Psoas muscle (tissue), 8 donors: ENCODE data around the gene CDK7. TPM values are rescaled to one million over a fixed set of nuclear protein-coding genes. Genes with fewer than 3 reads are reported as not detected.

Experiments used
- ATAC-seq, 4 donors: fragments of 200-7000 bp; cut with Tn5 transposase; one replicate each; pipeline ENCODE4 v1.9.1; 2020; ENCODE audit warnings: moderate library complexity in 3 of 4, mild to moderate bottlenecking in 2 of 4
- DNase-seq, 2 donors: peaks; one replicate each; pipeline ENCODE4 v3.0.0-alpha.2; 2020
- H3K27ac ChIP-seq: fragments of 200-600 bp; one replicate; pipeline ENCODE4 v1.8.0; 2022
- H3K27me3 ChIP-seq, 3 donors: fragments of 200-600 bp in 1 of 3; one replicate each; pipeline versions ENCODE4 v1.6.1 to v1.8.0; 2013 to 2022; ENCODE audit warnings: low read length in 2 of 3, mild to moderate bottlenecking in 2 of 3, moderate library complexity in 1 of 3; ENCODE audit not compliant: insufficient read depth in 3 of 3
- H3K36me3 ChIP-seq, 2 donors: fragments of 200-600 bp in 1 of 2; one replicate each; pipeline versions ENCODE4 v1.6.1 to v1.8.0; 2013 to 2022; ENCODE audit warnings: low read depth in 1 of 2, mild to moderate bottlenecking in 1 of 2, moderate library complexity in 1 of 2; ENCODE audit not compliant: insufficient read depth in 1 of 2
- H3K4me1 ChIP-seq: fragments of 200-600 bp; one replicate; pipeline ENCODE4 v1.8.0; 2022
- H3K4me3 ChIP-seq: fragments of 200-600 bp; one replicate; pipeline ENCODE4 v1.8.0; 2022; ENCODE audit warnings: mild to moderate bottlenecking
- H3K9me3 ChIP-seq: fragments of 200-600 bp; one replicate; pipeline ENCODE4 v1.8.0; 2022
- WGBS, 3 donors: extraction: QIAGEN DNeasy Blood & Tissue Kit; methylation state at CpG; one replicate each; pipeline versions ENCODE4 v1.1.6 to v1.1.7; 2013; 5-methylcytosine and 5-hydroxymethylcytosine counted together
- intact Hi-C, 2 donors: fragments of 100-400 bp; cut with DNase I; formaldehyde crosslinking; loops; one replicate each; pipeline versions ENCODE4 v1.11.0 to v1.14.2; 2022
- polyA plus RNA-seq, 3 donors: library from polyadenylated mRNA; stranded (reverse); fragments of 200-250 nt; gene quantifications; one replicate each; pipeline ENCODE4 v1.2.3, GENCODE V29; 2013
- total RNA-seq, 4 donors: library from RNA; stranded (reverse); fragmentation: NEBNext Ultra II Directional in 2 of 4; extraction: Animal tissue kit (Norgen Biotek cat#: 25700) in 2 of 4; gene quantifications; one replicate each; pipeline versions ENCODE4 v1.2.1 to v1.2.4, GENCODE V29; 2021 to 2023
- TF ChIP-seq, protein P1 (sequence below): fragments of 200-600 bp; IDR thresholded peaks from one replicate; pipeline ENCODE4 v1.8.0; 2022; ENCODE audit warnings: antibody characterized with exemption
- donor health status: healthy with polysubstance abuse.
- donor health status: DM: no; HTN: no; CAD: no; lungs with moderate emphysema.
- donor health status: Bipolar disorder and iron deficiency.
- donor health status: healthy.
- donor health status: DM: yes; HTN: yes; CAD: no.
- donor health status: DM: no; HTN: no; CAD: no.
- donor health status: DM: no; HTN: no; CAD: no.
- donor health status: DM: yes; HTN: yes; CAD: no.

CDK7 gene
- total and polyA plus RNA-seq, 7 donors: 19.0 to 66.9 (median 33.4) TPM

GRCh38 chr5:69275563-69275962 is 40.9 kb downstream of the CDK7 start:
- TF ChIP-seq, protein P1, sequence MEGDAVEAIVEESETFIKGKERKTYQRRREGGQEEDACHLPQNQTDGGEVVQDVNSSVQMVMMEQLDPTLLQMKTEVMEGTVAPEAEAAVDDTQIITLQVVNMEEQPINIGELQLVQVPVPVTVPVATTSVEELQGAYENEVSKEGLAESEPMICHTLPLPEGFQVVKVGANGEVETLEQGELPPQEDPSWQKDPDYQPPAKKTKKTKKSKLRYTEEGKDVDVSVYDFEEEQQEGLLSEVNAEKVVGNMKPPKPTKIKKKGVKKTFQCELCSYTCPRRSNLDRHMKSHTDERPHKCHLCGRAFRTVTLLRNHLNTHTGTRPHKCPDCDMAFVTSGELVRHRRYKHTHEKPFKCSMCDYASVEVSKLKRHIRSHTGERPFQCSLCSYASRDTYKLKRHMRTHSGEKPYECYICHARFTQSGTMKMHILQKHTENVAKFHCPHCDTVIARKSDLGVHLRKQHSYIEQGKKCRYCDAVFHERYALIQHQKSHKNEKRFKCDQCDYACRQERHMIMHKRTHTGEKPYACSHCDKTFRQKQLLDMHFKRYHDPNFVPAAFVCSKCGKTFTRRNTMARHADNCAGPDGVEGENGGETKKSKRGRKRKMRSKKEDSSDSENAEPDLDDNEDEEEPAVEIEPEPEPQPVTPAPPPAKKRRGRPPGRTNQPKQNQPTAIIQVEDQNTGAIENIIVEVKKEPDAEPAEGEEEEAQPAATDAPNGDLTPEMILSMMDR: no peak
- Histone ChIP-seq H3K9me3 (no peaks in the 10 kb centered on the region), H3K27ac (no peak overlapping the region), H3K4me3 (no peak overlapping the region), H3K36me3 (peaks cover 0 to 70% of the 10 kb centered on the region in 2 donors), H3K4me1 (no peaks in the 10 kb centered on the region), H3K27me3 (no peaks in the 10 kb centered on the region)
- intact Hi-C loops: no loop called here
- DNase-seq (no peak), ATAC-seq (no peak)
- 98 to 100% (median 100%) methylated on average over 7 of the region's 7 CpGs for WGBS, 3 donors

DNA sequence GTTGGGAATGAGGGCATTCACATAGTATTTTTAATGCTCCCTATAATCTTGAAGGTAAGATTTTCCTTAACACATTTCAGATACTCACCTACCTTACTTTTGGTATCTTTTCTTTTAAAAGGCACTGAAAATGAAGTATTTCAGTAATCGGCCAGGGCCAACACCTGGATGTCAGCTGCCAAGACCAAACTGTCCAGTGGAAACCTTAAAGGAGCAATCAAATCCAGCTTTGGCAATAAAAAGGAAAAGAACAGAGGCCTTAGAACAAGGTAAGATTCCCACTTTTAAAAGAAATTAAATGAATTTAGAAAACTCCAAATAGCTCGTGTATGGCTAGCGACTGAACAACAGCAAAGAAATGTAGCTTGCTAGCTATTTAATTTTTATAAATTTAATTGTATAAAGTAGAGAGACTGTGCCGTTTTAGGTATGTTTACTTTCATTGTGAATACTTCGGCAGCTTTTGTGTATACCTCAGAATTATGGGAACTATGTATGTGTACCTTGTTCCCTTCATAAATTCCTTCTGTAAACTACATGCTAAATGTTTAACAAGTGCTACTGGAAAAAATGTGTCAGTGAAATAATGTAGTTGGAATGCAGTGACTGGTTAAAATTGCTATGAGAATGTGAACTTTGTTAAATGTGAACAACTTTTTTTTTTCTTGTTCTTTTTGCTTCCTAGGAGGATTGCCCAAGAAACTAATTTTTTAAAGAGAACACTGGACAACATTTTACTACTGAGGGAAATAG is 41.9 kb downstream of the CDK7 start:
- intact Hi-C loops: no loop called here
- H3K27ac ChIP-seq: no peak overlapping the region
- H3K27me3 ChIP-seq: no peaks in the 10 kb centered on the region
- peaks cover 0 to 74% of the 10 kb centered on the region in 2 donors for H3K36me3 ChIP-seq
- TF ChIP-seq, protein P1: no peak
- H3K4me3 ChIP-seq: no peak overlapping the region
- no peaks in the 10 kb centered on the region for H3K4me1 ChIP-seq
- 75 to 87% (median 83%) methylated on average over 5 of the region's 5 CpGs for WGBS, 3 donors
- DNase-seq (no peak), ATAC-seq (no peak)
- no peaks in the 10 kb centered on the region for H3K9me3 ChIP-seq

DNA sequence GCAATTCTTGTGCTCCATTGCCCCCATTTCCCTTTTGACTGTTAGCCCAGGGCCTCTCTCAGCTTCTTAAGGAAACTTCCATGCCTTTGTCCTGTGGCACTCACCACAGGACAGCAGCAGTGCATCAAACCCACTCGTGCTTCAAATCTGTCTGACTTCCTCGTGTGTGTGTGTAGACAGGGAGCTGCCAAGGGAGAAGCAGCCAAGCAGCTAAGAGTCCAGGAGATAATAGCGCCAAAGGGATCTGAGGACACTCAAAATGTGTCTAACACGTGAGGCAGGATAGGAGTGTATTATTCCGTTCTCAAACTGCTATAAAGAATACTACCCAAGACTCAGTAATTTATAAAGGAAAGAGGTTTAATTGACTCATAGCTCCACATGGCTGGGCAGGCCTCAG is 44.8 kb downstream of the CDK7 start:
- H3K27me3 ChIP-seq: no peaks in the 10 kb centered on the region
- 77 to 93% (median 83%) methylated on average over 5 of the region's 5 CpGs for WGBS, 3 donors
- ATAC-seq (no peak), DNase-seq (no peak)
- H3K4me1 ChIP-seq: no peaks in the 10 kb centered on the region
- TF ChIP-seq, protein P1: no peak
- intact Hi-C loops: no loop called here
- no peaks in the 10 kb centered on the region for H3K9me3 ChIP-seq
- no peak overlapping the region for H3K4me3 ChIP-seq
- peaks cover 0 to 68% of the 10 kb centered on the region in 2 donors for H3K36me3 ChIP-seq
- H3K27ac ChIP-seq: no peak overlapping the region

- TF ChIP-seq, protein P1: no peak
- Histone ChIP-seq H3K4me1 (peaks cover 10% of the 10 kb centered on the region), H3K36me3 (peaks cover 0 to 63% of the 10 kb centered on the region in 2 donors), H3K4me3 (no peak overlapping the region), H3K27ac (no peak overlapping the region), H3K9me3 (no peaks in the 10 kb centered on the region), H3K27me3 (no peaks in the 10 kb centered on the region)
- ATAC-seq (no peak), DNase-seq (no peak)
- WGBS, 3 donors: 93 to 100% (median 97%) methylated on average over 1 of the region's 1 CpG
- intact Hi-C loops: no loop called here
Observed at GRCh38 chr5:69281114-69281513, 46.4 kb downstream of the CDK7 start.

DNA sequence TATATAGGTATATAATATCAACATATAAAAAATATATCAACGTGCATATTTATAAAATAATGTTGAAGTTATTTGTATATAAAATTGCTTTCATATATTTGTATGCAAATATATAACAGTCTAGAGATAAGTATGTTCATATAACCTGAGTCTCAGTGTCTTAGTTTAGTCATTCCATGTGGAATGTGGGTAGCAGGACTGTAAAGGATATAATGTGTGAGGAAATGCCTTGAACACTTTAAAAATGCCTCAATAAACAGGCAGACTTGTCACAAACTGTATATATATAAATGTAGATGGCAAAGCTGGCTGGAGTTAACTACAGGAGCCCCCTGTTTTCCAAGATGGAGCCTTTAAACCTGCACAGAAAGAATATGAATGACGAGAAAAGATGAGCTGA is 49.5 kb downstream of the CDK7 start:
- TF ChIP-seq, protein P1: no peak
- Histone ChIP-seq H3K4me3 (no peak overlapping the region), H3K27ac (no peak overlapping the region), H3K9me3 (no peaks in the 10 kb centered on the region), H3K4me1 (peaks cover 15% of the 10 kb centered on the region), H3K36me3 (peaks cover 0 to 35% of the 10 kb centered on the region in 2 donors), H3K27me3 (no peaks in the 10 kb centered on the region)
- intact Hi-C loops: no loop called here
- DNase-seq: no peak
- no peak for ATAC-seq
- WGBS, 3 donors: 95 to 98% (median 97%) methylated on average over 2 of the region's 2 CpGs
